DMS153 (cell line): Measurements from ENCODE around the gene SLC44A2.

Experiments used
- DNase-seq: peaks from one replicate; lab custom pipeline; 2025; lab: John Stamatoyannopoulos, UW

Gene SLC44A2

GRCh38 chr19:10625003-10625761 lies at the start of gene SLC44A2:
Gene SLC44A2, plus strand, starts transcription at chr19:10625553. Its CDS starts 81 bp downstream, at chr19:10625634.
- peak; percentile 58 for DNase-seq

- no peak for DNase-seq
Observed at GRCh38 chr19:10577951-10578350, 47.4 kb upstream of the SLC44A2 start.

GRCh38 chr19:10580979-10581631 lies 44.2 kb upstream of the SLC44A2 start:
- DNase-seq = peak; percentile 49

GRCh38 chr19:10582091-10582490 lies 43.3 kb upstream of the SLC44A2 start:
- DNase-seq = no peak

GRCh38 chr19:10583036-10583776 lies 42.1 kb upstream of the SLC44A2 start:
- DNase-seq = no peak

- no peak for DNase-seq
Observed at GRCh38 chr19:10586396-10586795, 39.0 kb upstream of the SLC44A2 start.

- DNase-seq = peak; percentile 58
Observed at GRCh38 chr19:10587022-10587838, 38.1 kb upstream of the SLC44A2 start, which contains the start of gene AP1M2. Gene AP1M2, minus strand, starts transcription at chr19:10587312. Its CDS starts 81 bp downstream, at chr19:10587231.

- no peak for DNase-seq
Observed at GRCh38 chr19:10587839-10588150, 37.6 kb upstream of the SLC44A2 start.

GRCh38 chr19:10593148-10593547 lies 32.2 kb upstream of the SLC44A2 start:
- DNase-seq = no peak

- DNase-seq = no peak
Observed at GRCh38 chr19:10593820-10594637, 31.3 kb upstream of the SLC44A2 start.

GRCh38 chr19:10600149-10600548 lies 25.2 kb upstream of the SLC44A2 start:
- DNase-seq = no peak

GRCh38 chr19:10601999-10602329 lies 23.4 kb upstream of the SLC44A2 start:
- DNase-seq = no peak

GRCh38 chr19:10602330-10603083 lies 22.8 kb upstream of the SLC44A2 start:
- DNase-seq = peak; percentile 53

- no peak for DNase-seq
Observed at GRCh38 chr19:10603084-10603872, 22.1 kb upstream of the SLC44A2 start.

GRCh38 chr19:10603873-10604459 lies 21.4 kb upstream of the SLC44A2 start:
- DNase-seq = no peak

- DNase-seq = no peak
Observed at GRCh38 chr19:10604460-10604980, 20.8 kb upstream of the SLC44A2 start.

GRCh38 chr19:10611907-10612306 lies 13.4 kb upstream of the SLC44A2 start:
- DNase-seq = no peak

- DNase-seq = no peak
Observed at GRCh38 chr19:10612499-10613119, 12.7 kb upstream of the SLC44A2 start.
